Lower leg skin (tissue), 4 donors: Measurements from ENCODE around the gene KCTD21. TPM values are rescaled to one million over a fixed set of nuclear protein-coding genes. Genes with fewer than 3 reads are reported as not detected.
"Not testable (repeated sequence)": the region's sequence is repeated elsewhere in the genome, so short reads cannot be mapped to it uniquely, and the experiment has no call there.

ENCODE experiments used
- DNase-seq, 2 donors: peaks; one replicate each; pipeline ENCODE4 v3.0.0-alpha.2; 2019; ENCODE audit warnings: low spot score in 2 of 2
- H3K4me3 ChIP-seq: fragments of 200-600 bp; sonication (generic); 2 replicates; pipeline ENCODE4 v1.5.1; 2017; ENCODE audit warnings: mild to moderate bottlenecking, low read depth; ENCODE audit not compliant: poor library complexity, severe bottlenecking
- POLR2A ChIP-seq, 2 donors: fragments of 450-650 bp; IDR thresholded peaks; one replicate each; pipeline ENCODE4 v1.6.1; 2016 to 2017; ENCODE audit warnings: antibody characterized with exemption in 2 of 2, mild to moderate bottlenecking in 1 of 2, moderate library complexity in 1 of 2
- WGBS, 2 donors: methylation state at CpG; one replicate each; pipeline ENCODE4 v1.1.5; 2018; 5-methylcytosine and 5-hydroxymethylcytosine counted together
- intact Hi-C: fragments of 100-400 bp; cut with DNase I; formaldehyde crosslinking; loops from one replicate; pipeline ENCODE4 v1.15.0; 2023; ENCODE audit warnings: low total_unique reads
- total RNA-seq, 4 donors: library from RNA; depleted of rRNA; stranded (reverse); fragments of >200 nt; gene quantifications; one replicate each; pipeline ENCODE4 v1.1.0, GENCODE V29; 2016
- TF ChIP-seq, protein P1 (sequence below), 3 donors: fragments of 450-650 bp; IDR thresholded peaks; one replicate each; pipeline ENCODE4 v1.5.1; 2016; ENCODE audit warnings: antibody characterized with exemption in 3 of 3, mild to moderate bottlenecking in 3 of 3, moderate library complexity in 2 of 3

KCTD21 gene
- total RNA-seq, 4 donors from 2014 or later, result 3.8 to 17.0 (median 7.1) TPM

- DNase-seq, result no peak
- 91 to 96% methylated on average over 7 of the region's 7 CpGs for WGBS, 2 donors
- intact Hi-C loops, result loop anchor here (10.0 kb wide), 1 partner anchor 340 kb away; no protein-coding TSS in a partner anchor
- H3K4me3 ChIP-seq, result no peak overlapping the region
- TF ChIP-seq, protein P1, sequence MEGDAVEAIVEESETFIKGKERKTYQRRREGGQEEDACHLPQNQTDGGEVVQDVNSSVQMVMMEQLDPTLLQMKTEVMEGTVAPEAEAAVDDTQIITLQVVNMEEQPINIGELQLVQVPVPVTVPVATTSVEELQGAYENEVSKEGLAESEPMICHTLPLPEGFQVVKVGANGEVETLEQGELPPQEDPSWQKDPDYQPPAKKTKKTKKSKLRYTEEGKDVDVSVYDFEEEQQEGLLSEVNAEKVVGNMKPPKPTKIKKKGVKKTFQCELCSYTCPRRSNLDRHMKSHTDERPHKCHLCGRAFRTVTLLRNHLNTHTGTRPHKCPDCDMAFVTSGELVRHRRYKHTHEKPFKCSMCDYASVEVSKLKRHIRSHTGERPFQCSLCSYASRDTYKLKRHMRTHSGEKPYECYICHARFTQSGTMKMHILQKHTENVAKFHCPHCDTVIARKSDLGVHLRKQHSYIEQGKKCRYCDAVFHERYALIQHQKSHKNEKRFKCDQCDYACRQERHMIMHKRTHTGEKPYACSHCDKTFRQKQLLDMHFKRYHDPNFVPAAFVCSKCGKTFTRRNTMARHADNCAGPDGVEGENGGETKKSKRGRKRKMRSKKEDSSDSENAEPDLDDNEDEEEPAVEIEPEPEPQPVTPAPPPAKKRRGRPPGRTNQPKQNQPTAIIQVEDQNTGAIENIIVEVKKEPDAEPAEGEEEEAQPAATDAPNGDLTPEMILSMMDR (IDR thresholded peaks at IDR 0.05), result no peak
- TF ChIP-seq POLR2A (IDR thresholded peaks at IDR 0.05), result no peak
Observed at GRCh38 chr11:78224906-78225420, 36.5 kb upstream of the KCTD21 start.

- intact Hi-C loops, result loop anchor here (10.0 kb wide), 1 partner anchor 340 kb away; no protein-coding TSS in a partner anchor
- DNase-seq, result no peak
- TF ChIP-seq, protein P1 (IDR thresholded peaks at IDR 0.05), result no peak
- TF ChIP-seq POLR2A (IDR thresholded peaks at IDR 0.05), result no peak
- H3K4me3 ChIP-seq, result no peak overlapping the region
- whole genome bisulfite sequencing, 2 donors, result 89 to 93% methylated on average over 4 of the region's 4 CpGs
Observed at GRCh38 chr11:78224506-78224905, 36.1 kb upstream of the KCTD21 start.

DNA sequence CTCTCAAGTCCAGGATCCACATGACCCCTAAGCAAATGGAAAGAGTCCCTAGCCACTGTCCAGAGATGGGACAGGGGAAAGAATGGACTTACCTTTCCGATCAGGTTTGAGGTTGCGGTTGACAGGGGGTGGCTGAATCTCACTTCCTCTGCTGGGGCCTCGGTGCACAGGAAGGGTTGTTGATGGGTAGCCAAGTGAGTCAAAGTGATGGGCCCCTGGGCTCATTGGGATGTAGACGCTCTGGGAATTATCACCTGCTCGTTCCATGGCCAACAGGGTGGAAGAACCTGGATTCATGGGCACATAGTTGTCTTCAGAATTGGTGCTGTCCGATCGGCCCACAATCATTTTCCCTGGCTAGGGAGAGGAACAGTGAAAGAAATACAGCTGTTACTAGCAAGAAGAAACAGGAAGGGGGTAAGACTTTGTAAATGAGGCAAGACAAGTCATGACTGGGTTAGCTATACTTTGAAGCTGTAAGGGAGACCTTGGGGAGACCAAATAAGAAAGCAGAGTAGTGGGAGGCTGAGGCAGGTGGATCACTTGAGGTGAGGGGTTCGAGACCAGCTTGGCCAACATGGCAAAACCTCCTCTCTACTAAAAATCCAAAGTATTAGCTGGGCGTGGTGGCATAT lies 35.0 kb upstream of the KCTD21 start:
- DNase-seq, result no peak
- intact Hi-C loops, result loop anchor here (10.0 kb wide), 1 partner anchor 341 kb away; no protein-coding TSS in a partner anchor
- TF ChIP-seq, protein P1 (IDR thresholded peaks at IDR 0.05), result no peak
- no peak for TF ChIP-seq POLR2A (IDR thresholded peaks at IDR 0.05)
- H3K4me3 ChIP-seq, result no peak overlapping the region
- WGBS, 2 donors, result 90 to 93% methylated on average over 9 of the region's 9 CpGs

DNA sequence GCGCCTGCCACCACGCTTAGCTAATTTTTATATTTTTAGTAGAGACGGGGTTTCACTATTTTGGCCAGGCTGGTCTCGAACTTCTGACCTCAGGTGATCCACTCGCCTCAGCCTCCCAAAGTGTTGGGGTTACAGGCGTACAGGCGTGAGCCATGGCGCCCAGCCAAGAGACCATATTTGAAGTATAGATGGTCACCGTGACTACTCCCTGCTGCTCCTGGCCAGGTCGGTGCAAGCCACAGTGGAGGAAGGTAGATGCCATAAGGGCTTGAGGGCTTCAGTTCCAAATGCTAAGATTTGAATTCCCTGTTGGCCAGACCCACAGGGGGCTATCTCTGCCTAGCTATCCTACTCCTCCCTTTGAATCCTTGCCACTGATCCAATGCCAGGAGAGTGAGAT lies 34.3 kb upstream of the KCTD21 start:
- H3K4me3 ChIP-seq, DNase-seq: not testable (repeated sequence)
- WGBS, 2 donors, result 78 to 86% methylated on average over 10 of the region's 10 CpGs
- intact Hi-C loops, result loop anchor here (10.0 kb wide), 1 partner anchor 342 kb away; no protein-coding TSS in a partner anchor

- WGBS, 2 donors, result 86 to 89% methylated on average over 13 of the region's 13 CpGs
- TF ChIP-seq, protein P1 (IDR thresholded peaks at IDR 0.05), result no peak
- TF ChIP-seq POLR2A (IDR thresholded peaks at IDR 0.05), result no peak
- no peak for DNase-seq
- intact Hi-C loops, result loop anchor here (10.0 kb wide), 1 partner anchor 343 kb away; no protein-coding TSS in a partner anchor
- H3K4me3 ChIP-seq, result no peak overlapping the region
Observed at GRCh38 chr11:78221396-78222315, 33.2 kb upstream of the KCTD21 start.
